Endothelial cell of umbilical vein (primary cell): ENCODE measurements around the gene HOXB4. TPM values are rescaled to one million over a fixed set of nuclear protein-coding genes. Genes with fewer than 3 reads are reported as not detected.

Experiments
- BruUV-seq: library from RNA; stranded (reverse); fragments of 400-500 nt; replicated peaks from 2 replicates; lab custom pipeline; 2021; lab: Mats Ljungman, UMichigan
- CTCF ChIA-PET: fragments of 300-600, 350-600 bp; sonication (Branson Sonifier 250); formaldehyde crosslinking; loops from one replicate; lab custom pipeline; 2021; ENCODE audit warnings: antibody characterized with exemption, inconsistent platforms; lab: Charles Lee
- POLR2A ChIA-PET: fragments of 300-600, 350-600 bp; sonication (Branson Sonifier 250); formaldehyde crosslinking; loops from one replicate; lab custom pipeline; 2021; ENCODE audit warnings: antibody characterized with exemption, inconsistent platforms; lab: Charles Lee
- DNase-seq: peaks from one replicate; pipeline ENCODE4 v3.0.0-alpha.2; 2011; ENCODE audit warnings: low read depth, low spot score
- FAIRE-seq: peaks from 2 replicates; lab custom pipeline; 2011; peaks lifted over from hg19 to GRCh38; lab: Jason Lieb, UNC
- H2AFZ ChIP-seq: 2 replicates; pipeline ENCODE4 v1.6.0; 2012; ENCODE audit warnings: low read depth, low read length, control low read depth, inconsistent platforms
- H3K27ac ChIP-seq: 2 replicates; pipeline ENCODE4 v1.5.1; 2011; ENCODE audit warnings: low read depth, mild to moderate bottlenecking, control low read depth, low read length, moderate library complexity; ENCODE audit not compliant: insufficient read depth
- H3K27me3 ChIP-seq, 2 experiments: 2 replicates each; pipeline versions ENCODE4 v1.6.0 to v1.6.1; 2011; ENCODE audit warnings: low read length in 2 of 2, mixed read lengths in 1 of 2; ENCODE audit not compliant: control insufficient read depth in 2 of 2, insufficient read depth in 2 of 2
- H3K36me3 ChIP-seq, 2 experiments: 2 replicates in 1 of 2; 3 replicates in 1 of 2; pipeline ENCODE4 v1.5.1; 2011; ENCODE audit warnings: low read length in 2 of 2, mild to moderate bottlenecking in 1 of 2, moderate library complexity in 1 of 2; ENCODE audit not compliant: control insufficient read depth in 2 of 2, insufficient read depth in 2 of 2; ENCODE audit errors: extremely low read depth in 1 of 2
- H3K4me1 ChIP-seq: 3 replicates; pipeline ENCODE4 v1.5.1; 2011; ENCODE audit warnings: mild to moderate bottlenecking, low read length; ENCODE audit not compliant: control insufficient read depth, insufficient read depth; ENCODE audit errors: extremely low read depth
- H3K4me2 ChIP-seq: 2 replicates; pipeline ENCODE4 v1.6.1; 2011; ENCODE audit warnings: low read length, control low read depth, mixed read lengths; ENCODE audit not compliant: insufficient read depth
- H3K4me3 ChIP-seq, 3 experiments: fragments of 200-600 bp in 1 of 3; sonication (generic), shearing (Covaris generic) in 1 of 3; replicated peaks in 1 of 3; 2 replicates each; pipeline ENCODE4 v1.5.1; 2011 to 2016; ENCODE audit warnings: control low read depth in 3 of 3, low read length in 3 of 3, mild to moderate bottlenecking in 2 of 3, inconsistent platforms in 1 of 3, low read depth in 1 of 3, moderate library complexity in 1 of 3; ENCODE audit not compliant: insufficient read depth in 1 of 3
- H3K79me2 ChIP-seq: 2 replicates; pipeline ENCODE4 v1.6.0; 2012; ENCODE audit warnings: low read length, inconsistent platforms; ENCODE audit not compliant: control insufficient read depth, insufficient read depth
- H3K9ac ChIP-seq: replicated peaks from 2 replicates; pipeline ENCODE3; 2011; ENCODE audit warnings: low read length, control low read depth; ENCODE audit not compliant: insufficient read depth; ENCODE audit errors: extremely low read depth
- H3K9me1 ChIP-seq: replicated peaks from 3 replicates; pipeline ENCODE4 v1.6.0; 2011; ENCODE audit warnings: mild to moderate bottlenecking, low read length; ENCODE audit not compliant: control insufficient read depth, insufficient read depth; ENCODE audit errors: extremely low read depth
- H3K9me3 ChIP-seq: replicated peaks from 2 replicates; pipeline ENCODE4 v1.5.1; 2012; ENCODE audit warnings: low read length, inconsistent platforms; ENCODE audit not compliant: control insufficient read depth, insufficient read depth
- H4K20me1 ChIP-seq: replicated peaks from 2 replicates; pipeline ENCODE3; 2011; ENCODE audit warnings: mild to moderate bottlenecking, low read length; ENCODE audit not compliant: control insufficient read depth, insufficient read depth; ENCODE audit errors: extremely low read depth
- CTCF ChIP-seq, 2 donors: IDR thresholded peaks; 1 replicate in 1 of 2; 2 replicates in 1 of 2; pipeline ENCODE4 v1.5.1; 2011; ENCODE audit warnings: low read length in 2 of 2, mild to moderate bottlenecking in 2 of 2, moderate library complexity in 2 of 2, control low read depth in 1 of 2, inconsistent platforms in 1 of 2, low read depth in 1 of 2; ENCODE audit not compliant: insufficient read depth in 1 of 2; ENCODE audit errors: extremely low read depth in 1 of 2
- EZH2 ChIP-seq: IDR thresholded peaks from 2 replicates; pipeline ENCODE4 v1.6.1; 2012; ENCODE audit warnings: borderline replicate concordance, low read depth, mild to moderate bottlenecking, moderate library complexity, low read length, inconsistent platforms; ENCODE audit not compliant: severe bottlenecking
- FOS ChIP-seq: IDR thresholded peaks from 2 replicates; pipeline ENCODE4 v1.6.1; 2011; ENCODE audit warnings: mild to moderate bottlenecking, low read length, moderate library complexity, borderline replicate concordance; ENCODE audit not compliant: insufficient read depth
- GATA2 ChIP-seq: IDR thresholded peaks from 2 replicates; pipeline ENCODE4 v1.7.0; 2011; ENCODE audit warnings: low read depth, mild to moderate bottlenecking, moderate library complexity, mixed read lengths, low read length; ENCODE audit not compliant: insufficient read length, insufficient read depth
- JUN ChIP-seq: IDR thresholded peaks from 2 replicates; pipeline ENCODE4 v1.6.1; 2011; ENCODE audit warnings: borderline replicate concordance, low read depth; ENCODE audit not compliant: insufficient read length, insufficient read depth
- MAX ChIP-seq: IDR thresholded peaks from 2 replicates; pipeline ENCODE4 v1.6.1; 2011; ENCODE audit not compliant: insufficient read depth, insufficient read length
- MYC ChIP-seq: IDR thresholded peaks from one replicate; pipeline ENCODE4 v1.6.1; 2011; ENCODE audit warnings: mild to moderate bottlenecking, low read depth, low read length
- POLR2A ChIP-seq: IDR thresholded peaks from 2 replicates; pipeline ENCODE4 v1.6.1; 2012; ENCODE audit warnings: low read depth, mild to moderate bottlenecking, control low read depth, low read length
- POLR2AphosphoS5 ChIP-seq: IDR thresholded peaks from 2 replicates; pipeline ENCODE4 v1.6.1; 2012; ENCODE audit warnings: low read depth, mild to moderate bottlenecking, control low read depth, low read length, moderate library complexity; ENCODE audit not compliant: insufficient read depth
- dilution Hi-C: fragments of 300-500 bp; cut with MboI; formaldehyde crosslinking; loops from one replicate; pipeline ENCODE4 v1.15.0; 2019; ENCODE audit warnings: low sequenced_read_pairs; ENCODE audit not compliant: extremely low pct_ligation_motif_present
- intact Hi-C: fragments of 100-400 bp; cut with micrococcal nuclease; formaldehyde crosslinking; loops from one replicate; pipeline ENCODE4 v1.10.0; 2022
- polyA plus RNA-seq, 4 experiments: library from polyadenylated mRNA; depleted of rRNA in 3 of 4; stranded (reverse) in 3 of 4; unstranded in 1 of 4; fragments of >200 nt; gene quantifications; 2 replicates each; pipeline versions ENCODE4 v1.2.1 to v1.2.3, GENCODE V29; 2011 to 2012; ENCODE audit warnings: missing spikeins in 1 of 4
- total RNA-seq: library from RNA; stranded (reverse); gene quantifications from 2 replicates; pipeline ENCODE4 v1.2.3, GENCODE V29; 2021

HOXB4 gene
- total and polyA plus RNA-seq, 2 donors (not counting 3 experiments of a cell fraction or from before 2014, with no cell fraction given): 4.6 to 13.1 TPM

DNA sequence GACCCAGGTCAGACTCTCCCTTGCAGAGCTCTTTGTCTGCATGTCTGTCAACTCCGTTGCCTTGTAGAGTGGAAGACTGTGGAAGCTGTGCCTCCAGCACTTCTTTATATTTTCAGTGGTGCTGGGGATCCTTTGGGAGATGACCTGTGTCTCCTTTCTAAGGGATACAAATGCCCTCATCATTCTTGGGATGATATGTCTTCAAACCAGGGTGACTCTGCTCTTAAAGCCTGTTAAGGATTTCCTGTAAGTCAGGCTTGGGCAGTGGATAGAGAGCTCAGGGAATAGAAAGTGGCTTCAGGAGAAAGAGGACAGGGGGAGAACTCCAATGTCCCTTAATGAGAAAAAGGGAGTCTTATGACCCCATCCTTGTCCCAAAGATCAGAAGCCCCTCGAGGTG, 10.4 kb upstream of the HOXB4 start:
- intact Hi-C loops: no loop called here
- Histone ChIP-seq H3K27ac (no peak overlapping the region), H4K20me1 (no peaks in the 10 kb centered on the region), H3K9me3 (no peaks in the 10 kb centered on the region), H3K36me3 (peaks cover 0 to 8% of the 10 kb centered on the region in 2 experiments), H2AFZ (no peak overlapping the region), H3K9me1 (no peaks in the 10 kb centered on the region), H3K4me3 (no peak overlapping the region), H3K9ac (no peak overlapping the region), H3K79me2 (peaks cover 37% of the 10 kb centered on the region), H3K4me2 (no peak overlapping the region), H3K27me3 (no peaks in the 10 kb centered on the region), H3K4me1 (peaks cover 41% of the 10 kb centered on the region)
- FAIRE-seq (peak; percentile 55), DNase-seq (no peak)
- no TSS peak for BruUV-seq
- ChIA-PET CTCF (interaction anchor here (1.1 to 2.3 kb wide), 11 partner anchors 9 to 373 kb away, joined by 3 to 22 read pairs (median 4); no protein-coding TSS in a partner anchor), POLR2A (no interaction called here)
- dilution Hi-C loops: no loop called here
- TF ChIP-seq CTCF (IDR thresholded peaks at IDR 0.05; ENCODE audit: extremely low read depth in 1 of 2, insufficient read depth in 1 of 2, low read depth in 1 of 2, low read length in 2 of 2) (no peak), GATA2 (no peak), MYC (no peak), POLR2AphosphoS5 (no peak), JUN (no peak), EZH2 (no peak), MAX (no peak), FOS (no peak), POLR2A (no peak)
